T follicular helper cell (primary cell): ENCODE measurements around the gene DNAH9.
"Not testable (repeated sequence)": the region's sequence is repeated elsewhere in the genome, so short reads cannot be mapped to it uniquely, and the experiment has no call there.

Source experiments
- DNase-seq: peaks from one replicate; pipeline ENCODE4 v3.0.0-alpha.2; 2020; ENCODE audit warnings: low read depth

DNAH9 gene

DNA sequence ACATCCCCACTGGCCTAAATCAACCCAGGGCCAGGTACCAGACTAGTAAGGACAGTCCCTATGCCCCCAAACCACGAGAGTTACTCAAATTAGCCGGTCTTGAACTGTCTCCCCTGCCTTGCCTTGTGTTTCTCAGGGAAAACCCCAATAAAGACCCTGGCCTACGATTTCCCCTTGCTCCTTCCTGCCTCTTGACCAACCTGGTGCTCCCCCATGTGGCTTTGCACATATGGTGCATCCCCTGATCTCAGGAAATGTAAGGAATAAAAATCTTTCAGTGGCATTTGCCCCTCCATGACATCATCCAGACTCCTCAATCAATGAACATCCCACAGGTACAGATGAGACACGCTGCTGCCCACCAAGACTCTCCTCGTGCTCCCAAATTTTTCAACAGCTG lies 311.1 kb downstream of the DNAH9 start:
- DNase-seq: no peak

DNA sequence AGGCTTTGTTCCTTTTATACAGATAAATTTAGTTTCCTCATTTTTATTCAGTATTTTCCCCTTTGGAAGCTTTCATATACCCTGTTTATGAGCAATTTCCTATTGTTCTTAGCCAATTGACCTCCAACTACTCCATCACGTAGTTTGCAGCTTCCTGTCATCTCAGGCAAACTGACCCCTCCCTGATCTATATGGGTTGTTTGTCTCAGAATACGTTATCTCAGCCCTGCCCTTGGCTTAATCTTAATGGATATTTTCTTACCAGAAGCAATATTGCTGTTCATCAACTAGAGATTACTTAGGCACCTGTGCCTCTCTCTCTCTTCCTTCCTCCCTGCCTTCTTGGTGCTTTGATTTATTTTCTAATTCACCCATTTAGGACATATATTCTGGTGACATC lies 317.8 kb downstream of the DNAH9 start:
- DNase-seq: no peak

DNA sequence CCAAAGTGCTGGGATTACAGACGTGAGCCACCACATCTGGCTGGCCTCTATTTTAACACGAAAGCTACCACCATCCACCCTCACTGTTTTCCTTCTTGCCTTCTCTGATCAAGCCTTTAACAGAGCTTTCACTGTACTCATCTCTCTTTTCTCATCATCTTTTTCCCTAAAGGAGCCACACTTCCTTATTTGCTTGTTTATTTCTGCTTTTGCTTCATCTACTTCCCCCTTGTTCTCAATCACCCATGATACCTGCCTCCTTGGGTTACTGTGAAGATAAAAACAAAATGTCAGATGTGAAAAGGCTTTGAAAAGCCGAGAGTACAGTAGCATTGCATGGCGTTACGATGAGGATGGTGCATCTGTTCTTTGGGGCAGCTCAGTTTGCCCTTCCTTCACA lies 319.1 kb downstream of the DNAH9 start:
- no peak for DNase-seq

DNA sequence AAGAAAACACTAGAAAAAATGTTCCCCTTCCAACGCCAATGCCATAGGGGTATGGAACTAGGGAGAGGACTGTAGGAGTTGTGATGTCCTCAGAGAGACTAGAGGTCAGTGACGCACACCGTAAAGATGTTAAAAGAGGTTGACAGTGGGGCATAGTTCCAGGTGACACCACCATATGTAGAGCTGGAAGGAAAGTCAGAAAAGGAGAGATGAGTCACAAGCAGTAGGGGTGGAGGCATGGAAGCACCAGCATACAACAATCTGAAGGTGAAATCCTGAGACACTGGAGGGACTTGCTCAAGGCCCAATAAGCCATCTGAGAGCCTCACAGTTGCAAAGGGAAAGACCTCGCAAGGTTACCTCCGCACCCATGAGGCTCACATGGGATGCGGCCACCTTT lies 323.0 kb downstream of the DNAH9 start:
- no peak for DNase-seq

DNA sequence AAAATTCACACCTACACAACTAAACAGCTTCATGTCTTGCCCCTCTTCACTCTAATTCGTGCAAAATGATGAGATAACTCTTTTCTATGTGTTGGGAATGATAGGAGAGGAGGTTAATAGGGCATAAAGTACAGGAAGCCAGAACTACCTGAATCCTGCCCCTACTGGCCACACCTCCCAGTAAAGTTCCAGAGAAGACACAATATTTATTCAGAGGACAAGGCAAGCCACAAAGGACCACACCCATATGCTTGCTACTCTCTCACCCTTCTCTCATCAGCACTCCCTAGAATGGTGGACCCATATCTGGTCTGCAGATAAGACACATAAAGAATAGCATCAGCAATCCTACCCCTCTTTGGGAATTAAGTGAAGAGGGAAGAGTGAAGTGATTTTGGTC lies 324.4 kb downstream of the DNAH9 start:
- DNase-seq: no peak

DNA sequence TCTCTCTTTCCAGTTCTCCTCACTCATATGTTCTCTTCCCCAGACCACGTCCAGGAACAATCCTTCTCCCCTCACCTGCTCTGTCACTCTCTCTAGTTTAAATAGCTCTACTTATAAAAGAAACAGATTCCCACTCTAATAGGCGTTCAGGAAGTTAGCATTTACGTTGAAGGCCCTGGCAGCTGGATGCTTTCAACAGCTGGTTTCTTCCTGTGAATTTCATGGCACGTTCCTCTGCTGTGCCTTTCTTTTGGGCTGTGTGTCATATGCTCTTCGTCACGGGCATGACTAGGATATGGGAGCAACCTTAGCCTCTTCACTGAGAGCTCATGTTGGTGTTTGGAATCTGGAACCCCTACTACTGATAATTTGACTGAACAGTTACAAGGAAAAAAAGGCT lies 325.8 kb downstream of the DNAH9 start:
- no peak for DNase-seq

DNA sequence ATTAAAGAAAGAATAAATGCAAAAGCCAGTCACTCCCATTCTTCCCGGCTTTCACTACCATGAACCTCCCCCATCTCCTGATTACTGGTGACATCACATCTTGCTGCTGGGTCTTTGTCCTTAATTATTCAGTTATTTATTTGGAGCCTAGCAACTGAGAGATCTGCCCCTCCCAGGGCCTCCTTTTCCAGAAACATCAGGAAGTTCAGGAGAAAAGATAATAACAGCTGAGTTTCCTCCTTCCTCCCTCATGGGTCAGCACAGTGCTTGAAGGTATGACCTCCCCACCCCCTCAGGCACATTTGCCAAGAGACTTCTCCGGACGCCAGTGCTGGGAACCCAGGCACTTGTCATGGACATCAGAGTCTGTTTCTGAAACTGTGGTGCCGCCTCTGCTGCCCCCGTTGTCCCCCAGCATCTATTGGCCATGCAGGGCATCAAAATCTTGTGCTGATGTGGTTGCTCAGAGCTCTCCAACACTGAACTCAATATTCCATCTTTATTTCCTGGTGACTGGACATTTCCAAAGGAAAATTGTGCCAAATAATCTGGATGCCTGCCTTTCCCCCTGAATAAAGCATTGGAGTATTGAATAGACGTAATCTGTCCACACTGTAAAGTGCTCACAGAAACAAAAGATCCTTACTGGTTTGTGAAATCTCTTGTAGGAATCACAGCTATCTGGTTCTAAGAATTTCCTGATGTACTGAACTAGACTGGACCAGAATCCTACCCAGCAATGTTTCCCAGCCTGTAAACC lies 327.2 kb downstream of the DNAH9 start:
- DNase-seq: no peak

DNA sequence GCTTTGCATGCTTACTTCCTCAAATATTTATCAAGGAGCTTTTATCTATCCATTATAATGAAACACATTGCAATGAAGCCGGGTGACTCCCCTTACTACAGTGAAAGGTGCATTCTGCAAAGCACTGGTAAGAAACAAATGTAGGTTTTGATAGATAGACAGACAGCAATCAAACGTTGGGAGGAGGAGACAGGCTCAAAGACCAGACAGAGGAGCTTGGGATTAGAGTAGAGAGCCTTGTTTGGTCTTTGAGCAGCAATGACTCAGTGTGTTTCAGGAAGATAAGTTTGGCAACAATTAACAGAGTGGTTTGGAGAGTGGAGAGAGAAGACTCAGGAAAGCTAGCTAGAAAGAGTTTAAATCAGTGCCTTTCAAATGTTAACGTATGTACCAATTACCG lies 330.2 kb downstream of the DNAH9 start:
- DNase-seq: no peak

DNA sequence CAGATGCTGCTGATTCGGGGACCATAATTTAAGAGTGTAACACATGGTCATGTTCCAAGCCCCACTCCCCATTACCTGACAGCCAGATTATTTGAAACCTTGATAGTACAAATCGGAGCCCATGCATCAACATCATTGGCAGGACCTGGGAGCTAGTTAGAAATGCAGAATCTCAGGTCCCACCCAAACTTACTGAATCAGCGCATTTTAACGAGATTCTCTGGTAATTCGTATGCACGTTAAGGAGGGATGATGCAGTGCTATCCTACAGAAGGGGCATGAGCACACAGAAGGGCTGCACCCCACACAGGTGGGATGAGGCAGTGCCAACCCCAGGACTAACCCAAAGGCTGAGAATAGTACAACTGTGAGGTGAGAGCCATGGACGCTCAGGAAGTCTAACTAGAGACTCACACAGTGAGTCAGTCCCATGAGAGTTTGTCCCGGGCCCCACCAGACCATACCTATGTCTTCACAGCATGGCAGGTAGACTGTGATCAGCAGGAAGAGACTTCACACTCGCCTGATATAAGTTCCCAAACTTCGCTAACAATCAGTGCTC lies 334.1 kb downstream of the DNAH9 start:
- DNase-seq: no peak

DNA sequence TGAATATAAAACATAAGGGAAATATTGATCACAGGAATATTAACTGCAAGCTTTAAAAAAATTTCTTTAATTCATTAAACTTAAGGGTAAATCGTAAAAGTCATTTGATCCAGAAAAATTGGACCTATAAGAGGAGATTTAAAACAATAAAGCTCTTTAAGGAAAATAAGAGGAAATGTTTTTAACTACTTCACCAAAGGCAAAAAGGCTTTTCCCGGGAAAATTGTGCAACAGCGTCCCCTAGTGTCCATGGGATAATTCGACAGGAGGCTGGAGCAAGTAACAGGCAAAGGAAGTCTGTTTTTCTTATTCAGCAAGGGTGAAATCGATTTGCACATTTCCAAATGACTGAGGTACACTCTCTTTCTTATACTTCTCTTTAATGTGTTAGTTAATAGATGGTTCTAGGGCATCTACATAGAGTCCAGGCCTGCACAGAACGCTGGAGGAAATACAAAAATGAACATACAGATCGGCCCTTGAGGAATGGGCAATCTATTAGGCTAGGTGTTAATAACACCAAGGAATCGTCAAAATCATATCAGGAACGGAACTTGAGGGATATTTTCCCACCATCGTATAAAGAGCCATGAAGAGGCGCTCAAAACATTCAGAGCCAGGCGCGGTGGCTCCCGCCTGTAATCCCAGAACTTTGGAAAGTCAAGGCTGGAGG lies 337.6 kb downstream of the DNAH9 start:
- no peak for DNase-seq

DNA sequence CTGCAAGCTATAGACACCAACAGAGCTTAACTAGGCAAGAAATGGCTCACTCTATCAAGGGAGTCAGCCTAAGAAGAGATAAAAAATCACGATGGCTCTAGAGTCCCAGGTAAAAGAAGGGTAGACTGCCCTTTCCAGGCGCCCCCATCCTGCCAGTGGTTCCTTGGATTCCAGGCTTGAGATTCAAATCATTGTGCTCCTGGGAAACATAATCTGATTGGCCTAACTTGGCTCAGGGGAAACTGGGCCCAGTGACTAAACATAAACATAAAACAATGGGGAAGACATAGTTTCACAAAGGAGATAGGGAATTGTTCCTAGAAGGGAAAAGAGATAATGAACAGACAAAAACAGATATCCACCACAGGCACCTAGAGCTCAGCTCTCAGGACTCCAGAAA lies 342.6 kb downstream of the DNAH9 start:
- no peak for DNase-seq

DNA sequence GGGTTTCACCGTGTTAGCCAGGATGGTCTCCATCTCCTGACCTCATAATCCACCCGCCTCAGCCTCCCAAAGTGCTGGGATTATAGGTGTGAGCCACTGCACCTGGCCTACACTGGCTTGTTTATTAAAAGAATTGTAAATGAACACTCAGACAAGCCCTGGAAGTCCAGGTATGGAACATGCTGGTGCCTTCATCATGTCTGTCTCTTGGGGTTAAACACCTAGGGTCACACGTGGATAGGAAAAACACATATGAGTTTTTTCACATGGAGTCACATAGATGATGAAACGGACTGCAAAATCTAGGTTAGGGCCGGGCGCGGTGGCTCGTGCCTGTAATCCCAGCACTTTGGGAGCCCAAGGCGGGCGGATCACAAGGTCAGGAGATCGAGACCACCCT lies 344.8 kb downstream of the DNAH9 start:
- DNase-seq: not testable (repeated sequence)

DNA sequence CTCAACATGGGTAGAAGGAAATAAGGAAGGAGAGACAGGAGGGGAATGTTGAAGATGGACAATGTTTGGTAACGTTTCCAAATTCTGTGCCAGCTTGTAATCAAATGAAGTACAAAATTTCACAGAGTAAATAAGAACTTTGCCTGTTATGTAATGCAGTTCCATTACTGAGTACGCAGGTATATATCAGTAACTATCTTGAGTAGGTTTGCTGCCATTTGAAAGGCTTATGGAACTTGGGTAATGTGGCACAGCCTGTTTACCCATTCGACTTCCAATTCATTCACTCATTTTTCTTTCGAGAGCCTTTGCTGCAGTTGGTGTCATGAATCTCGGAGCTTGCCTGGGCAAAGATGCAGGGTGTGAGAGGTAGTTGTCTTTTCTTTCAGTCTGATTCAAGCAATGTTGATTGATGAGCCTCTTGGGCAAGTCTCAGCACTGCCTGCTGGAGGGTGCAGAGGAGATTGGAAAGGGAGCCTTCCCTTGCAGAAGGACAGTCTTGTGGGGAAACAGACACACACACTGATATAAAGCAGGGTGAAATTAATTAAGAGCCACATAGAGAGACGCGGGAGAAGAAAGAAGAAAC lies 345.6 kb downstream of the DNAH9 start:
- no peak for DNase-seq

DNA sequence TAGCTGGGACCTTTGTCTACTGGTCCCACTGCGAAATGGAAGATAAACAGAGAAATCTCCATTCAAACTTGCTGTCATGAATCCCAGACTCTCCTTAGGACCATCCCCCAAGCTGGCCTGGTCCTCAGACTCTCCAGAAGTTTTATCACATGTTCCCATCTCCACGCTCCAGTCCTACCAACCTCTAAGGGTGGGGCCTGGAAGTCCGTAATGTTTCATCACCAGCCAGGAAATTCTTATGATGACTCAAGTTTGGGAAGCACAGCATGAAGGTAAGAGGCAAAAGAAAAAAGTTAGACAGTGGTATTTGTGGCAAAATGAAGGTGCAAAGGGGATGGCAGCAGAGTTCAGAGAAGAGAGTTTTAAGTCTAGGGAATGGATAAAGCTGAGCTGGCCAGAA lies 346.3 kb downstream of the DNAH9 start:
- DNase-seq: no peak

DNA sequence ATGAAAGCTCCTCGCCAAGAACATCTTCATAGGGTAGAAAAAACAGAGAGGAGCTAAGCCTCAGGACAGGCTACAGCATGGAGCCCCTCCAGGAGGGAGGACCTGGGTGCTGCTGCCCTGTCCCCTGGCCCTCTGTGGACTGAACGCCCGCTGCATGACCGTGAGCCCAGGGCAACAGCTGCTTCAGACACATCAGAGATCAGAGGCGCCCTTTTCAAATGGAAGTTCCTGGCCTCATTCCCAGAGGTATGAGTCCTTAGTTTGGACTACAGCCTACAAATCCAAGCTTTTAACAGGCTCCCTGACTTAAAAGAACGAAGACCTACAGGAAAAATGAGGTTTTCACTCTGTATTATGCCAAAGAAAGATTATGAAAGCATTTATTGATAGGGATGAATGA lies 350.5 kb downstream of the DNAH9 start:
- DNase-seq: no peak

DNA sequence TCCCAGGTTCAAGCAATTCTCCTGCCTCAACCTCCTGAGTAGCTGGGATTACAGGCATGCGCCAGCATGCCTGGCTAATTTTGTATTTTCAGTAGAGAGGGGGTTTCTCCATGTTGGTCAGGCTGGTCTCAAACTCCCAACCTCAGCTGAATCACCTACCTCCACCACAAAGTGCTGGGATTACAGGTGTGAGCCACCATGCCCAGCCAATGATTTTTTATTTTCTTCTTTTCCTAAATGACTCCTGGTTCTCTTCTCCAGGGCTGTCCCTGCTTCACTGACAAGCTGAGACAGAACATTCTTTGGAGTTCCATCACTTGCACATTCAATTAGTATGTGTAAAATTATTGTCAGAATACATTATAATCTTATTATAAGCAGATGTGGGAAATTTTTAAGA lies 351.3 kb downstream of the DNAH9 start:
- DNase-seq: not testable (repeated sequence)

DNA sequence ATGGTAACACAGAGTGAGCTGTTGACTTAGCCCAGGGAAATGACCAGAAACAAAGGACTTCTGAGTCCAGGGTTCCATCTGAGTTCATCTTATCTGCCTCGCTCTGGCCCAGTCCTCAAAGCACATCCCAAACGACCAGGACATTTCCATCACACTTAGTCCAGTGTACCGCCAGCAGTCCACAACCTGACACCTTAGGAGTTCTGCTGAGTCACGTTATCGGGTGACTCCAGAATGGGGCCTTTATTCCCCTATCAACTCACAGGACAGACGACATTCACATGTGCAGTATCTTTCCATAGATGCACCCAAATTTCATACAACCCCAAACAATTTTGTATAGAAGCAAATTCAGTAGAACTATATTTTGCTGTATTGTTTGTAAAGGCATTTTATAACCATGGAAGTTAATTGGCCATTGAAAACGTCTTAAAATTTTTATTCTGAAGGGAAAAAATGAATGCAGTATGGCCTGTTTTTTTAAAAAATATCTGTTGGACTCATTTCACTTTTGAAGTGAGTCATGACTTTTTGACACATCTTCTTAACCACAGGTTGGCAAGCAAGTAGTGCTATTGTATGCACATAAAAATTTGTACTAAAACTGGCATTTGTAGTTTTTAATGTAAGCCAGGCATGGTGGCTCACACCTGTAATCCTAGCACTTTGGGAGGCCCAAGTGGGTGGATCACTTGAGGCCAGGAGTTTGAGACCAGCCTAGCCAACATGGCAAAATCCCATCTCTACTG lies 352.7 kb downstream of the DNAH9 start:
- DNase-seq: no peak

DNA sequence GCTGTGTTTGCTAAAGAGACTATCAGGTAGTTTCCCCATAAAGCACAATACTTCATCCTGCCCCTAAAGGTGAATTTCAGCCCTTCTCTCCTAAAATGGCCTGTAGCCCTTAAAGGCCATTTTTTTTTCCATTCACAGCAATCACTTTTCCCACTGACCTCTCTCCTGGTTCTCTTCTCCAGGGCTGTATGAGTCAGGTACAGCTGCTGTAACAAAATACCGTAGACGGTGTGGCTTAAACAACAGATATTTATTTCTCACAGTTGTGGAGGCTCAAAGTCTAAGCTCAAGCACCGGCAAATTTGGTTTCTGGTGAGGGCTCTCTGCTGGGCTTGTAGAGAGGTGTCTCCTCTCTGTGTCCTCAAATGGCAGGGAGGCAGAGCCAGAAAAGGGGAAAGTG lies 354.3 kb downstream of the DNAH9 start:
- no peak for DNase-seq

DNA sequence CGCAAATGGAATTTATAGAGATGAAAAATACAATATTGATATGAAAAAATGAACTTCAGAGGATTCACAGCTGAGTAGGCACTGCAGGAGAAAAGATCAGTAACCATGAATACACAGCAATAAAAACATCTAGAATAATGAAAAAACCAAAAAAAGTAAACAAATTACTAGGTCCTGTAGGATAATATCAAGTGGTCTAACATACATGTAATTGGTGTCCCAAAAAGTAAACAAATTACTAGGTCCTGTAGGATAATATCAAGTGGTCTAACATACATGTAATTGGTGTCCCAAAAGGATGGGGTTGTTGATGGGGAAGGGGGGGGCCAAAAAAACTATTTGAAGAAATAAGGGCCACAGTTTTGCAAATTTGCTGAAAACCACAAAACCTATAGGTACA lies 355.7 kb downstream of the DNAH9 start:
- DNase-seq: no peak

DNA sequence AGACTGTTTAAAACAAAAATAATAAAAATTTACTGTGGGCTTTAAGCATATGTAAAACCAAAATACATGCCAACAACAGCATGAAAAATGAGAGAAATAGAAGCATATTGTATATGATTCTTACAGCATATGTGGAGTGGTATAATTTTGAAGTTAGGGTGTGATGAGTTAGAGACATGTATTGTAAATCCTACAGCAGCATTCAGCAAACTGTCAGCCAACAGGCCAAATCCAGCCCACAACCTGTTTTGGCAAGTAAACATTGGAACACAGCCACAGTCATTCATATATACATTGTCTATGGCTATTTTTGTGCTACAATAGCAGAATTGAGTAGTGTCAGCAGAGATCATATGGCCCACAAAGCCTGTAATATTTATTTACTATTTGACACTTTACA lies 356.7 kb downstream of the DNAH9 start:
- DNase-seq: no peak

DNA sequence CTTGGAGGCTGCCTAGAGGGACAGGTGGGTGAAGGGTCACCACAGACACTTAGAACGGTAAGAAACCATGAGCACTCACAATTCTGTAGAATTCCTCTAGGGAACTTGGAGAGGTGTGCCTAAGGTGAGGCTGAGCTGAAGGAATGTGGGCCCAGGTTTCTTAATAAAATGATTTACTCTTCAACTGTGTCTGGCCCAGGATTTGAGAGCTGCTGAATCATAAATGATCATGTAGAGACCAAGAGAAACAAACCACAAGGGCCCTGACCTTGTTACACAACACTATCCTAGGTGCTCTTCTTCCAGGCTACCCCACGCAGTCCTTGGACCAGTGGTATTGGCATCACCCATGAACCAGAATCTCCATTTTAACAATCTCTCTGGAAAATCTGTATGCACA lies 371.3 kb downstream of the DNAH9 start:
- DNase-seq: no peak

DNA sequence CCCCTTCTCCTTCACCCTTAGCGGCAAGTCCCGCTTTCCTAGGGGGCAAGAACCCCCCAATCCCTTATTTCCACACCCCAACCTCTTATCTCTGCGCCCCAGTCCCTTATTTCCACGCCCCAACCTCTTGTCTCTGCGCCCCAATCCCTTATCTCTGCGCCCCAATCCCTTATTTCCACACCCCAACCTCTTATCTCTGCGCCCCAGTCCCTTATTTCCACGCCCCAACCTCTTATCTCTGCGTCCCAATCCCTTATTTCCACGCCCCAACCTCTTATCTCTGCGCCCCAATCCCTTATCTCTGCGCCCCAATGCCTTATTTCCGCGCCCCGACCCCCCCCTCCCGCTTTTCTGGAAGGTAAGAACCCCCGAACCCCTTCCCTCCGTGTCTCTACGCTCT lies 374.5 kb downstream of the DNAH9 start:
- DNase-seq: not testable (repeated sequence)
